ENCODE results near the gene ITGA5.
A peak's percentile ranks its signal among the peaks of the same experiment; 100 is the strongest.

ITGA5 gene

DNA sequence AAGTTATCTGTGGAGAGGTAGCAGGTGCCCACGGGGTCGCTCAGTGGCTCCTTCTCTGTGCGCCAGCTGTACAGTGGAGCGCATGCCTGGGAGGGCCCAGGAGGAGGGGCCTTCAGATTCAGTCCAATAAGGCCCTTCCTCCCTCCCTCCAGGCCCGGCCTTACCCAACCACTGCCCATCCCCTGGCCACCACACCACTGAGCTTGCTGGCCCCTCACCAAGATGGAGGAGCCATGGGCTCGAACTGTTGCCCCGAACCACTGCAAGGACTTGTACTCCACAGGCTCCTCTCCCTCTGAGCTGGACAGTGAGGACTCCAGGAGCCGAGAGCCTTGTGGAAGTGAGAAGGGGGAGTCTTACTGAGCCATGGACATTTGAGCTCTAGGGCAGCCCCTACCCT lies 9.8 kb downstream of the ITGA5 start:
- no peak for DNase-seq

GRCh38 chr12:54407183-54407905 lies 11.7 kb downstream of the ITGA5 start:
- no peak for DNase-seq

GRCh38 chr12:54405573-54405972 lies 13.5 kb downstream of the ITGA5 start:
- DNase-seq: no peak

GRCh38 chr12:54405106-54405505 lies 14.0 kb downstream of the ITGA5 start:
- no peak for DNase-seq

- DNase-seq: no peak
Measured at GRCh38 chr12:54404061-54405004, 14.7 kb downstream of the ITGA5 start.

DNA sequence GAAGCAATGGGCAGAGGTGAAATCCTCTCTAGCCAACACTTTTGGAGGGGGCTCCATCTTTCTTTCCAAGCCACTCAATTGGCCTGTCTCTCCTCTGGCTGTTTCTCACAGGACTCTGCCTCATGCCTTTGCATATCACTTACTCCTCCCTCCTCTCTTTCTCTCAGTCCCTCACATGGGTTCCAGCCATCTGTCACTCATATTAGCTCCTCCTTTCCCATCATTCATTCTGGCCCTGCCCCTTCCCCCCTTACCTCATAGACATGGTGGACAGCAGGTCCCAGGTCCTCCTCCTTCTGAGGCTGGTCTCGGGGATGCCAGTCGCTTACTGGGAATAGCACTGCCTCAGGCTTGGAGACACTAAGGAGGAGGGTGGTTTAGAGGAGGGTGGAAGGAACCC lies 17.9 kb downstream of the ITGA5 start:
- no peak for DNase-seq

GRCh38 chr12:54398995-54399793 lies 19.9 kb downstream of the ITGA5 start:
- peak; percentile 46 for DNase-seq

GRCh38 chr12:54398218-54398617 lies 20.8 kb downstream of the ITGA5 start:
- DNase-seq: no peak

DNA sequence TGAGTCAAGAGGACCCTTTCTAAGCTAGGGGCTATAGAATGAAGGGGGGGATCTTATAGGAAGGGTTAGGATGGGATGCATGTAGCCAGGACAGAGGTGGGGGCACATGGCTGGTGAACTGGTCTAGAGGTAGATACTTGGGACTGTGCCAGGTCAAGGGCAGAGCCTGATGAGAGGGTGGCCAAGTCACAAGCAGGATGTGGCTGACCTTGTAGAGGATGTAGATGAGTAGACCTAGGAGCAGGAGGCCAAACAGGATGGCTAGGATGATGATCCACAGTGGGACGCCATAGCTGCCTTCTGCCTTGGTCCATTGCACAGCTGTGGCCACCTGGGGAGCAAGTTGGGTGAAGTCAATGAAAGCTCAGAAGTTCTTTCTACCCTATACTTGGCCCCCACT lies 21.9 kb downstream of the ITGA5 start:
- no peak for DNase-seq

- DNase-seq: no peak
Measured at GRCh38 chr12:54395545-54395944, 23.5 kb downstream of the ITGA5 start.

DNA sequence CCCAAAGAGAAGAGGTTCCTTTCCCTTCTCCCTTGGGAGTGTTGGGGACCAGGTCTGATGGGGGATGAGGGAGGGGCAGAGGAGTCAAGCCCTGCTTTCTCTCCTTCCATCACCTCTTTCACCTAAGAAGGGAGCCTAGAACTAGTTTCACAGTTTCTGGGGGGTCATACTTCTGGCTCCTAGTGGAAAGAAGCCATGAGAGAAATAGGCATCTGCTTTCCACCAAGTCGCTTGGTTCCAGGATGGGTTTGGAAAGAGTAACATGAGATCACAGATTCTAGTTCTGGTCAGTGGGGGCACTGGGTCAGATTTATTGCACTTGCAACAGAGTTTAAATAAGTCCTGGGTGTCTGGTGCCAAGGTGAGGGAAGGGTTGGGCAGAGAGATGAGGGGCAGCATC lies 24.1 kb downstream of the ITGA5 start:
- no peak for DNase-seq

- DNase-seq: peak; percentile 75
Measured at GRCh38 chr12:54394281-54394719, 24.8 kb downstream of the ITGA5 start.

GRCh38 chr12:54393743-54394142 lies 25.3 kb downstream of the ITGA5 start:
- DNase-seq: no peak

DNA sequence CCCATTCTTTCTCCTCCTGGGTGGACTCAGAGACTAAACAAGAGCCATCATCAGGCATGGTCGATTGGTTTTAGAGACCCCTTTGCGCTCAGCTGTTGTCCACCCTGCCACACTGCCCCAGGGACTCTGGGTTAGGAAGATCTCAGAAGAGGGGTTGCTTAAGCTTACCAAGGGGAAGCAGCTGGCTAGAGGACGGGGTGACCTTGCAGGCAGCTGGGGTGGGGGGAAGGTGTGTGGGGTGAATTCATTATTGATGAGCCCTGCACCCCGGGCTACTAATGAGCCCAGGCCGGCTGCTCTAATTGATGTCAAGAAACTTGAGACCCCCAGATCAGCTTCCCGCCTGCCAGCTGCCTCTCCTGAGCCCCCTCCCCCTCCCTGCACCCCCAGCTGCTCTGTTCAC lies 25.9 kb downstream of the ITGA5 start:
- DNase-seq: peak; percentile 94

DNA sequence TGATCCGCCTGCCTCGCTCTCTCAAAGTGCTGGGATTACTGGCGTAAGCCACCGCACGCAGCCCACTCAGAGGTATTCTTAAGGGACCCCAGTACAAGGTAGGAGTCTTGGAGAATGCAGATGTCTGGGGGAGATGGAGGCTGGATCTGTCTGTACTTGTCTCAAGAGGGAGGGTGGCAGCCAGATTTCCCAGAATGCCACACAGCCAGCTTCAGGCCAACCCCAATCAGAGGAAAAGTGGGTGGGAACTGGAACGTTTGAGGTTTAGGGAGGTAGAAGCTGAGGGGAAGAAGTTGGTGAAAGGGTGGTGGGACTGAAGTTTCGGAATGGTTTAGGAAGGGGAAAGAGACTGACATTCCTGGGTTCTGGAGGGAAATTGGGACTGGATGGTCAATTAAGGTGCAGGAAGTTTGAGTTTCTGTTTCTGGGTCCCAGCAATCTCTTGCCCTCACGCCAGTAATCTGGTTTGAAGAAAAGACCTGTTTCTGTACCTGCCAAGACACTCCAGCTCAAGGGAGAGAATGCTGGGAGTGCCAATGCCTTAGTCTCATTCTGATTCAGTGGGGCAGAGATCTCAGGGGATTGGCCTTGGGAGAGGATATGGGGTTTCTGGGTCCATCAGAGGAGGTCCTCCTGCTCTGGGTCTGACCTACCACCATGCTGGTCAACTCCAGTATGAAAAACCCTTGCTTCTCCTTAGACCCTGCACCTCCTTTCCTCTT lies 26.4 kb downstream of the ITGA5 start:
- peak; percentile 82 for DNase-seq

- peak; percentile 86 for DNase-seq
Measured at GRCh38 chr12:54390668-54391551, 28.2 kb downstream of the ITGA5 start.

- peak; percentile 51 for DNase-seq
Measured at GRCh38 chr12:54390176-54390667, 28.8 kb downstream of the ITGA5 start.

GRCh38 chr12:54389607-54390175 lies 29.4 kb downstream of the ITGA5 start:
- no peak for DNase-seq

GRCh38 chr12:54389134-54389508 lies 29.9 kb downstream of the ITGA5 start:
- DNase-seq: no peak

GRCh38 chr12:54388237-54389133 lies 30.6 kb downstream of the ITGA5 start:
- no peak for DNase-seq
